ENCODE measurements around the gene INTS3.

INTS3 gene

DNA sequence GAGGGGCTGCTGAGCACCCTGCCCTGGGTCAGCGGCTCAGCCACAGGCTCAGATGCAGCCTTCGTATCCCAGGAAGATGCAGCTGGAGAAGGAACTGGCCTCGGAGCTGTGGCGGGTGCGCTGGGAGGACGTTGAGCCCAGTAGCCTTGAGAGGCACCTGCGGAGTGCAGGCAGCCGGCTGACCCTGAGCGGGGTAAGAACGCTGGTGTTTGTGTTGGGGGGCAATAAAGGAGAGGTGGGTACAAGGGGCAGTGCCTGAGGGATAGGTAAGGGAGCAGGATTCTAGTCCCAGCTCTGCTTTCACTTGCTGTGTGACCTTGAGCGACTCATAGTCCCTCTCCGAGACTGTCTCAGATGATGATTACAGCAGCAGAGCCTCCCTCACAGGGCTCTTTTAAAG lies 43.0 kb upstream of the INTS3 start:
- H3K4me3 ChIP-seq (ENCODE audit: low read depth, low read length) = no peak overlapping the region
- TF ChIP-seq, protein P1, sequence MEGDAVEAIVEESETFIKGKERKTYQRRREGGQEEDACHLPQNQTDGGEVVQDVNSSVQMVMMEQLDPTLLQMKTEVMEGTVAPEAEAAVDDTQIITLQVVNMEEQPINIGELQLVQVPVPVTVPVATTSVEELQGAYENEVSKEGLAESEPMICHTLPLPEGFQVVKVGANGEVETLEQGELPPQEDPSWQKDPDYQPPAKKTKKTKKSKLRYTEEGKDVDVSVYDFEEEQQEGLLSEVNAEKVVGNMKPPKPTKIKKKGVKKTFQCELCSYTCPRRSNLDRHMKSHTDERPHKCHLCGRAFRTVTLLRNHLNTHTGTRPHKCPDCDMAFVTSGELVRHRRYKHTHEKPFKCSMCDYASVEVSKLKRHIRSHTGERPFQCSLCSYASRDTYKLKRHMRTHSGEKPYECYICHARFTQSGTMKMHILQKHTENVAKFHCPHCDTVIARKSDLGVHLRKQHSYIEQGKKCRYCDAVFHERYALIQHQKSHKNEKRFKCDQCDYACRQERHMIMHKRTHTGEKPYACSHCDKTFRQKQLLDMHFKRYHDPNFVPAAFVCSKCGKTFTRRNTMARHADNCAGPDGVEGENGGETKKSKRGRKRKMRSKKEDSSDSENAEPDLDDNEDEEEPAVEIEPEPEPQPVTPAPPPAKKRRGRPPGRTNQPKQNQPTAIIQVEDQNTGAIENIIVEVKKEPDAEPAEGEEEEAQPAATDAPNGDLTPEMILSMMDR (IDR thresholded peaks at IDR 0.05; ENCODE audit: borderline replicate concordance, insufficient read depth, low read depth, low read length) = no peak

GRCh38 chr1:153685544-153686340 lies 42.1 kb upstream of the INTS3 start:
- TF ChIP-seq, protein P1 (IDR thresholded peaks at IDR 0.05; ENCODE audit: borderline replicate concordance, insufficient read depth, low read depth, low read length) = no peak
- no peak overlapping the region for H3K4me3 ChIP-seq (ENCODE audit: low read depth, low read length)

DNA sequence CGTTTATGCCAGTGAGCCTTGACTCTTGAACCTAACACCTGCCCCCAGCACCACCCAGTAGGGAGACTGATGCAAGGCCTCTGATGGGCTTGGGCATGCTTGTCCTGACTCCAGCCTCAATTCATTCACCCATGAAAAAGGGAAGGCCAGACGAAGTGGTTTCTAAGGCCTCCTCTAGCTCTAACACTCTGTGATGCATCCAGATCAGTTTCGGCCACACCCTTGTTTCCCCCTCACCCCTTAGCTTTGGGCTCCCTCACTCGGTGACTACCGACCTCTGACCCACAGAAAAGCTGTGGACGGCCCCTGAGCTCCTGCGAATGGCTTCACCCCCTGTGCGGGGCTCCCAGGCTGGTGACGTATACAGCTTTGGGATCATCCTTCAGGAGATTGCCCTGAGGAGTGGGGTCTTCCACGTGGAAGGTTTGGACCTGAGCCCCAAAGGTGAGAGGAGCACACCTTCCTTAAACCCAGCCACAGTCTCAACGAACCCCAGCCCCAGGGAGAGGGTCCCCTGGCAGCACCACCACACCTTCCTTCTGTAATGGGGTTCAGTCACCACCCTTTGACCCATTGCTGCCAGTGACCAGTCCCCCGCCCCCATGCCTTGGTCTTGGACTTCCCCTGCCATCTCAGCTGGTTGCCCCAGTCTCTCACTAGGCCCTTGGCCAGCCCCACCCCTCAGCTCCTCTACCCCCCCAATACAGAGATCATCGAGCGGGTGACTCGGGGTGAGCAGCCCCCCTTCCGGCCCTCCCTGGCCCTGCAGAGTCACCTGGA lies 40.3 kb upstream of the INTS3 start:
- TF ChIP-seq, protein P1 (IDR thresholded peaks at IDR 0.05; ENCODE audit: borderline replicate concordance, insufficient read depth, low read depth, low read length) = no peak
- H3K4me3 ChIP-seq (ENCODE audit: low read depth, low read length) = no peak overlapping the region

DNA sequence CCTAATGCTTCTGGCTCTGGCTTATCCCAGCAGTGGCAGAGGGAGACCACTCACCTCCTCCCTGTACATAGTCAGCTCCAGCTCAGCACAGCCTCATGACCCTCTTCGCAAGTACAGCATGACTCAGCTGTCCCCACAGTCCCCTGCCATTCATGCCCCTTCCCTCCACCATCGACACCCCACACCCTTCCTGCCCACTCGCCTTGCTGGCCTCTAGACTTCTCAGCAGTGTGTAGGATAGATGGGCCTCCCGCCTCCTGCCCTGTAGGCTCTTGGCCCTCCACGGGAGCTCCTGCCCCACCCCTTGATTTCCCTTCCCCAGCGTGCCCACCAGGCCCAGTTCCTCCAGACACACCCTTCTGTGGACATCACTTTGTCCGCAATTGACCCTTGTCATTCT lies 39.6 kb upstream of the INTS3 start:
- H3K4me3 ChIP-seq (ENCODE audit: low read depth, low read length) = no peak overlapping the region
- TF ChIP-seq, protein P1 (IDR thresholded peaks at IDR 0.05; ENCODE audit: borderline replicate concordance, insufficient read depth, low read depth, low read length) = no peak

DNA sequence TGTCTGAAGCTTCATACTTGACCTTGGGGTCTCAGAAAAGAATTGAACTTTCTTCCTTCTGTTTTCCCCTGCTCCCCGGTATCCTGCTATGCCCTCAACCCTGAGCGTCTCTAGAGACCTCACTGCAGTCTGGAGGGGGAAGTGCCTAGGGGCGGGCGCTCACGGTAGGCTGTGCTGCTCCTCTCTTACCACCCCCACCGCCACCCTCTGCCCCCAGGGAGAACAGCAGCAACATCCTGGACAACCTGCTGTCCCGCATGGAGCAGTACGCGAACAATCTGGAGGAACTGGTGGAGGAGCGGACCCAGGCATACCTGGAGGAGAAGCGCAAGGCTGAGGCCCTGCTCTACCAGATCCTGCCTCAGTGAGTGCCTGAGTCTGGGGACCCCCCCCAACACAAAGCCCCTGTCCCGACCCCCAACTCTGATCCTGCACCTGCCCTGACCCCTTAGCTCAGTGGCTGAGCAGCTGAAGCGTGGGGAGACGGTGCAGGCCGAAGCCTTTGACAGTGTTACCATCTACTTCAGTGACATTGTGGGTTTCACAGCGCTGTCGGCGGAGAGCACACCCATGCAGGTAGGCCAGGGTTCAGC lies 39.0 kb upstream of the INTS3 start:
- TF ChIP-seq, protein P1 (IDR thresholded peaks at IDR 0.05; ENCODE audit: borderline replicate concordance, insufficient read depth, low read depth, low read length) = no peak
- H3K4me3 ChIP-seq (ENCODE audit: low read depth, low read length) = no peak overlapping the region

GRCh38 chr1:153693466-153693865 lies 34.4 kb upstream of the INTS3 start:
- TF ChIP-seq, protein P1 (IDR thresholded peaks at IDR 0.05; ENCODE audit: borderline replicate concordance, insufficient read depth, low read depth, low read length) = no peak
- H3K4me3 ChIP-seq (ENCODE audit: low read depth, low read length) = no peak overlapping the region

All from GM12875 (cell line).